PC-9 (cell line): Measurements from ENCODE around the gene WFDC1. TPM values are rescaled to one million over a fixed set of nuclear protein-coding genes. Genes with fewer than 3 reads are reported as not detected.

Experiments
- BruUV-seq: library from RNA; stranded (reverse); fragments of 400-500 nt; replicated peaks from 2 replicates; lab custom pipeline; 2021; lab: Mats Ljungman, UMichigan
- CTCF ChIA-PET: fragments of 300-600 bp; sonication (Branson Sonifier 250); formaldehyde crosslinking; loops from one replicate; lab custom pipeline; 2022; ENCODE audit warnings: antibody characterized with exemption; lab: Charles Lee
- POLR2A ChIA-PET: fragments of 300-600 bp; sonication (Branson Sonifier 250); formaldehyde crosslinking; loops from one replicate; lab custom pipeline; 2022; ENCODE audit warnings: antibody characterized with exemption; ENCODE audit not compliant: unreplicated experiment; lab: Charles Lee
- DNase-seq, 2 experiments: peaks; one replicate each; pipeline versions ENCODE4 v3.0.0 to v3.0.0-alpha.2; 2015 to 2022; ENCODE audit warnings: mixed read lengths in 1 of 2
- H2AFZ ChIP-seq: fragments of 200-600 bp; sonication (generic); 2 replicates; pipeline ENCODE4 v1.8.1; 2017; ENCODE audit warnings: antibody characterized with exemption
- H3F3A ChIP-seq: fragments of 200-600 bp; sonication (generic); 2 replicates; pipeline ENCODE4 v1.8.1; 2017; ENCODE audit warnings: antibody characterized with exemption, mild to moderate bottlenecking, low read depth; ENCODE audit not compliant: insufficient read depth
- H3K27ac ChIP-seq: fragments of 200-600 bp; sonication (generic); 2 replicates; pipeline ENCODE4 v1.6.1; 2016; ENCODE audit warnings: mixed run types
- H3K27me3 ChIP-seq: fragments of 200-600 bp; sonication (generic); 2 replicates; pipeline ENCODE4 v1.6.1; 2016; ENCODE audit warnings: low read depth, mixed run types; ENCODE audit not compliant: insufficient read depth
- H3K36me3 ChIP-seq: fragments of 200-600 bp; sonication (generic); 2 replicates; pipeline ENCODE4 v1.6.1; 2016; ENCODE audit warnings: low read depth, mixed run types
- H3K4me1 ChIP-seq: fragments of 200-600 bp; sonication (generic); replicated peaks from 2 replicates; pipeline ENCODE4 v1.6.1; 2016; ENCODE audit warnings: mixed run types; ENCODE audit not compliant: insufficient read depth
- H3K4me2 ChIP-seq: fragments of 200-600 bp; sonication (generic); 2 replicates; pipeline ENCODE4 v1.6.1; 2017; ENCODE audit warnings: mixed run types
- H3K4me3 ChIP-seq: fragments of 200-600 bp; sonication (generic); 2 replicates; pipeline ENCODE4 v1.6.1; 2016; ENCODE audit warnings: mixed run types
- H3K79me2 ChIP-seq: fragments of 200-600 bp; sonication (generic); 2 replicates; pipeline ENCODE4 v1.6.1; 2017; ENCODE audit warnings: low read depth, mixed run types
- H3K9me2 ChIP-seq: fragments of 200-600 bp; sonication (generic); 2 replicates; pipeline ENCODE4 v1.8.1; 2017; ENCODE audit warnings: mild to moderate bottlenecking; ENCODE audit not compliant: insufficient read depth
- H3K9me3 ChIP-seq: fragments of 200-600 bp; sonication (generic); 2 replicates; pipeline ENCODE4 v1.8.1; 2016; ENCODE audit warnings: low read depth; ENCODE audit not compliant: insufficient read depth
- H4K20me1 ChIP-seq: fragments of 200-600 bp; sonication (generic); 2 replicates; pipeline ENCODE4 v1.8.1; 2017; ENCODE audit not compliant: insufficient read depth
- CTCF ChIP-seq: fragments of 200-600 bp; sonication (generic); conservative IDR thresholded peaks from 2 replicates; pipeline ENCODE4 v1.6.1; 2017; ENCODE audit warnings: mixed run types, antibody characterized with exemption, mild to moderate bottlenecking, moderate library complexity
- EZH2 ChIP-seq: fragments of 200-600 bp; sonication (generic); IDR thresholded peaks from 2 replicates; pipeline ENCODE4 v1.8.0; 2017; ENCODE audit warnings: antibody characterized with exemption, low read depth
- intact Hi-C: fragments of 100-400 bp; cut with micrococcal nuclease; formaldehyde crosslinking; loops from one replicate; pipeline ENCODE4 v1.10.0; 2022; ENCODE audit not compliant: unreplicated experiment
- total RNA-seq: library from RNA; stranded (reverse); gene quantifications from 2 replicates; pipeline ENCODE4 v1.2.3, GENCODE V29; 2021

WFDC1 gene
- total RNA-seq, 1 experiment from 2014 or later, result not detected

GRCh38 chr16:84286578-84287240 is 8.0 kb upstream of the WFDC1 start:
- Histone ChIP-seq H3K4me3 (no peak overlapping the region), H3K4me1 (no peaks in the 10 kb centered on the region), H3K79me2 (no peaks in the 10 kb centered on the region), H3K9me2 (no peaks in the 10 kb centered on the region), H4K20me1 (no peaks in the 10 kb centered on the region), H3K4me2 (no peak overlapping the region), H3K9me3 (no peaks in the 10 kb centered on the region), H3K27ac (no peak overlapping the region), H2AFZ (no peak overlapping the region), H3F3A (no peaks in the 10 kb centered on the region), H3K36me3 (no peaks in the 10 kb centered on the region), H3K27me3 (peaks cover 13% of the 10 kb centered on the region; the same call in 1 of the 2 replicates)
- BruUV-seq, result no TSS peak
- POLR2A ChIA-PET, result no interaction called here
- TF ChIP-seq EZH2 (no peak), CTCF (no peak)
- CTCF ChIA-PET, result no interaction called here
- no peak for DNase-seq
- intact Hi-C loops, result no loop called here

- intact Hi-C loops, result no loop called here
- H3K79me2 ChIP-seq, result no peaks in the 10 kb centered on the region
- peaks cover 21% of the 10 kb centered on the region; the same call in 1 of the 2 replicates for H3K27me3 ChIP-seq
- no peaks in the 10 kb centered on the region for H3F3A ChIP-seq
- no peaks in the 10 kb centered on the region for H3K9me3 ChIP-seq
- H3K27ac ChIP-seq, result no peak overlapping the region
- POLR2A ChIA-PET, result no interaction called here
- no peak overlapping the region for H3K4me3 ChIP-seq
- H4K20me1 ChIP-seq, result no peaks in the 10 kb centered on the region
- no peak for DNase-seq
- H2AFZ ChIP-seq, result no peak overlapping the region
- no TSS peak for BruUV-seq
- no peak overlapping the region for H3K4me2 ChIP-seq
- no peaks in the 10 kb centered on the region for H3K36me3 ChIP-seq
- TF ChIP-seq CTCF (no peak), EZH2 (no peak)
- no peaks in the 10 kb centered on the region for H3K4me1 ChIP-seq
- H3K9me2 ChIP-seq, result no peaks in the 10 kb centered on the region
- CTCF ChIA-PET, result no interaction called here
Measured at GRCh38 chr16:84288902-84289301, 5.8 kb upstream of the WFDC1 start.

GRCh38 chr16:84291226-84291625 is 3.5 kb upstream of the WFDC1 start:
- Histone ChIP-seq H3K27me3 (peaks cover 43% of the 10 kb centered on the region), H4K20me1 (no peaks in the 10 kb centered on the region), H3K4me1 (no peaks in the 10 kb centered on the region), H3K4me2 (no peak overlapping the region), H3F3A (no peaks in the 10 kb centered on the region), H3K27ac (no peak overlapping the region), H3K9me2 (no peaks in the 10 kb centered on the region), H3K36me3 (no peaks in the 10 kb centered on the region), H3K9me3 (no peaks in the 10 kb centered on the region), H3K79me2 (no peaks in the 10 kb centered on the region), H2AFZ (no peak overlapping the region), H3K4me3 (no peak overlapping the region)
- BruUV-seq, result no TSS peak
- DNase-seq, result no peak
- CTCF ChIA-PET, result no interaction called here
- POLR2A ChIA-PET, result no interaction called here
- TF ChIP-seq CTCF, result no peak
- intact Hi-C loops, result no loop called here
